Adipocyte (in vitro differentiated cells): ENCODE data around the gene MAP4K4.
A peak's percentile ranks its signal among the peaks of the same experiment; 100 is the strongest.

Experiments
- DNase-seq: peaks from one replicate; pipeline ENCODE4 v3.0.0-alpha.2; 2015; ENCODE audit warnings: low read depth
- H3K27me3 ChIP-seq: replicated peaks from 2 replicates; pipeline ENCODE4 v1.7.0; 2013; ENCODE audit warnings: mild to moderate bottlenecking, low read length, moderate library complexity; ENCODE audit not compliant: control insufficient read depth, insufficient read depth
- H3K36me3 ChIP-seq: 2 replicates; pipeline ENCODE4 v1.7.0; 2013; ENCODE audit warnings: low read length, mild to moderate bottlenecking, moderate library complexity; ENCODE audit not compliant: control insufficient read depth, insufficient read depth, severe bottlenecking
- H3K4me1 ChIP-seq: 2 replicates; pipeline ENCODE4 v1.7.0; 2013; ENCODE audit warnings: mild to moderate bottlenecking, low read length, moderate library complexity; ENCODE audit not compliant: control insufficient read depth, insufficient read depth
- H3K4me3 ChIP-seq: 2 replicates; pipeline ENCODE4 v1.7.0; 2013; ENCODE audit warnings: mild to moderate bottlenecking, low read length, moderate library complexity
- H3K9ac ChIP-seq: 2 replicates; pipeline ENCODE4 v1.7.0; 2013; ENCODE audit warnings: mild to moderate bottlenecking, low read length, moderate library complexity
- H3K9me3 ChIP-seq: 2 replicates; pipeline ENCODE4 v1.7.0; 2013; ENCODE audit warnings: mild to moderate bottlenecking, low read length, moderate library complexity; ENCODE audit not compliant: control insufficient read depth

Gene MAP4K4

DNA sequence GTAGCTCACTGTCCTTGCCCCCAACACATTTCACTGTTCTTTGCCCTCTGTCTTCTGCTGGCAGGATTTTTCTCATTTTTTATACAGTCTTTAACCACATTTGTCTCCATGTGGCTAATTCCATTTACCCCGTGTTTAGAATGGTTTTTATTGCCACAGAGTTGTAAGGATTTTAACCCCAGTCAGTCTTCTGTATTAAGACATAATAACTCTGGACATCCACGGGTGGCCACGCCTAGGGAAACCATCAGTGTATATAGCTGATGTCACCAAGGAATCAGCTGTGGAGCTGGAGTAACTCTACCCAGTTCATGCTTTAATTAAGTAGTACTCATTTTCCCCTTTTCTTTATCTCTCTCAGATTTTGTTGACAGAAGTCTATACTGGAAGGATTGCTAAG, 139.8 kb downstream of the MAP4K4 start:
- Histone ChIP-seq H3K9ac (no peak overlapping the region), H3K4me1 (peaks cover 5% of the 10 kb centered on the region), H3K9me3 (no peaks in the 10 kb centered on the region), H3K4me3 (no peak overlapping the region), H3K36me3 (peaks cover 94% of the 10 kb centered on the region), H3K27me3 (no peaks in the 10 kb centered on the region)
- peak; percentile 53 for DNase-seq

GRCh38 chr2:101841679-101842327, 144.3 kb downstream of the MAP4K4 start:
- no peak overlapping the region for H3K4me3 ChIP-seq
- no peak overlapping the region for H3K9ac ChIP-seq
- H3K9me3 ChIP-seq, result no peaks in the 10 kb centered on the region

GRCh38 chr2:101842471-101842870, 145.0 kb downstream of the MAP4K4 start:
- H3K27me3 ChIP-seq, result no peaks in the 10 kb centered on the region
- H3K36me3 ChIP-seq, result peaks cover 93% of the 10 kb centered on the region
- DNase-seq, result no peak
- no peak overlapping the region for H3K9ac ChIP-seq
- H3K4me3 ChIP-seq, result no peak overlapping the region
- peaks cover 29% of the 10 kb centered on the region for H3K4me1 ChIP-seq
- no peaks in the 10 kb centered on the region for H3K9me3 ChIP-seq

More at GRCh38 chr2:101841679-101842327, 144.3 kb downstream of the MAP4K4 start:
- H3K27me3 ChIP-seq, result no peaks in the 10 kb centered on the region
- H3K4me1 ChIP-seq, result peaks cover 33% of the 10 kb centered on the region
- peaks cover 93% of the 10 kb centered on the region for H3K36me3 ChIP-seq
- no peak for DNase-seq

GRCh38 chr2:101843048-101843447, 145.5 kb downstream of the MAP4K4 start:
- peak; percentile 54 for DNase-seq
- Histone ChIP-seq H3K9me3 (no peaks in the 10 kb centered on the region), H3K4me3 (no peak overlapping the region), H3K27me3 (no peaks in the 10 kb centered on the region), H3K4me1 (peaks cover 29% of the 10 kb centered on the region), H3K36me3 (peaks cover 93% of the 10 kb centered on the region), H3K9ac (no peak overlapping the region)

DNA sequence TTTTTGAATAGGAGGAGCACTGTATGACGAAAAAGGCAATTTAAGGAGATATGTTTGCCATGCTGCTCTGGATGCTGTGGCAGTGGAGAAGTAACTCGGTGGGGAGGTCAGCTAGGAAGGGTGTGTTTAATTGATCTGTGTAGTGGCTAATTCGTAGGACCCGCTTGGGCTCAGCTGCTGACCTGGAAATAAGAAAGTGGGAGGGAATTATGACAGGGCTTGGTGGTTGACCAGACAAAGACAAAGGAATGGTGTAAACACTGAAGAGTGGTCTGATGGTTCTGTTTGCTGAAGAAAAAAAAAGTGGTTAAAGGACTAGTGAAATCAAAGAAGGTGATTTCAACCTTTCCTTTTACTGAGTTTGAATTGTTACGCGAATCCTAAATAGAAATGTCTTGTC, 146.0 kb downstream of the MAP4K4 start:
- H3K36me3 ChIP-seq, result peaks cover 93% of the 10 kb centered on the region

DNA sequence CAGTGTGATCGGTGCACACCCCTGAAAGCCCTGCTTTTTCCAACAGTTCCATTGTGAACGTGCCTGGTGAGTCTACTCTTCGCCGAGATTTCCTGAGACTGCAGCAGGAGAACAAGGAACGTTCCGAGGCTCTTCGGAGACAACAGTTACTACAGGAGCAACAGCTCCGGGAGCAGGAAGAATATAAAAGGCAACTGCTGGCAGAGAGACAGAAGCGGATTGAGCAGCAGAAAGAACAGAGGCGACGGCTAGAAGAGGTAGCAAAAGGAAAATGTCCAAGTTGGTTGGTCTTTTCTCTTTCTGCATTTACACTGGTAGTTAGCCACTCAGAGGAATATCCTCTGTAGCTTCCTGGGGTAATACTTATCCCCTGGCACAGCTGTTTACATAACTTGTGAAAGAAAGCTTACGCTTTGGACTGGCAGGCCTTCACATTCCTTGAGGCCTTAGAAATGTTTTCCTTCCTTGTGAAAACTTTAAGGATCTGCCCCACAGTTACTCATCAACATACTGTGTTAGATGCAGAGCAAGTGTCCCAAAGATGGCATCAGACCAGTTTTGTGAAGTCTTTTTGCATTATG, 146.6 kb downstream of the MAP4K4 start:
- DNase-seq, result peak; percentile 86
- Histone ChIP-seq H3K9me3 (no peaks in the 10 kb centered on the region), H3K36me3 (peaks cover 93% of the 10 kb centered on the region), H3K4me1 (peaks cover 38% of the 10 kb centered on the region), H3K9ac (no peak overlapping the region), H3K27me3 (no peaks in the 10 kb centered on the region), H3K4me3 (no peak overlapping the region)

More for the DNA sequence above, 146.0 kb downstream of the MAP4K4 start:
- Histone ChIP-seq H3K27me3 (no peaks in the 10 kb centered on the region), H3K4me1 (peaks cover 32% of the 10 kb centered on the region), H3K9me3 (no peaks in the 10 kb centered on the region), H3K4me3 (no peak overlapping the region), H3K9ac (no peak overlapping the region)
- DNase-seq, result no peak

DNA sequence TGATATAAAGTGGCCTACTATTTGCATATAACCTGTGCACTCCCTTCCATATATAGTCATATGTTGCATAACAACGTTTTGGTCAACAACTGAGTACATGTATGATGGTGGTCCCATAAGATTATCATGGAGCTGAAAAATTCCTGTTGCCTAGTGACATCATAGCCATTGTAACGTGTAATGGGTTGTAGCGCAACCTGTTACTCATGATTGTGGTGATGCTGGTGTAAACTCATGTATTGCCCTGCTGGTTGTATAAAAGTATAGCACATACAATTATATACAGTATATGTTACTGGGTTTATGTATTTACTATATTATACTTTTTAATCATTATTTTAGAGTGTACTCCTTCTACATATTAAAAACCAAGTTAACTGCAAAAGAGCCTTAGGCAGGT, 149.5 kb downstream of the MAP4K4 start:
- H3K9me3 ChIP-seq, result no peaks in the 10 kb centered on the region
- peaks cover 75% of the 10 kb centered on the region for H3K36me3 ChIP-seq
- H3K9ac ChIP-seq, result no peak overlapping the region
- H3K27me3 ChIP-seq, result no peaks in the 10 kb centered on the region
- no peak overlapping the region for H3K4me3 ChIP-seq
- no peak for DNase-seq
- peaks cover 55% of the 10 kb centered on the region for H3K4me1 ChIP-seq

DNA sequence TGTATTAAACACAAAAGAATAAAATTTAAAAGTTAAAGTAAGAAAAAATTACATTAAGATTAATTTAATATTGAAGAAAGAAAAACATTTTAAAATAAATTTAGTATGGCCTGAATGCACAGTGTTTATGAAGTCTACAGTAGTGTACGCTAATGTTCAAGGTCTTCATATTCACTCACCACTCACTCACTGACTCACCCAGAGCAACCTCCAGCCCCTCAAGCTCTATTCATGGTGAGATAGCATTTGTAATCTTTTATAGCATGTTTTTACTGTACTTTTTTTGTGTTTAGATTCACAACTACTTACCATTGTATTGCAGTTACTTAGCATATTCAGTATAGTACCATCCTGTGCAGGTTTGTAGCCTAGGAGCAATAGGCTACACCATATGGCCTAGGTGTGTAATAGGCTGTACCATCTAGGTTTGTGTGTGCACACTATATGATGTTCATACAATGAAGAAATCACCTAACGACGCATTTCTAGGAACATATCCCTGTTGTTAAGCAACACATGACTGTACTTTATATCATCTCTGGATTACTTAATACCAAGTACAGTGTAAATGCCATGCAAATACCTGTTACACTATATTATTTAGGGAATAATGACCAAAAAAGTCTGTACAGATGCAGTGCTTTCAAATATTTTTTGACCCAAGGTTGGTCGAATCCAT, 150.3 kb downstream of the MAP4K4 start:
- H3K36me3 ChIP-seq, result peaks cover 75% of the 10 kb centered on the region
- no peaks in the 10 kb centered on the region for H3K27me3 ChIP-seq
- no peaks in the 10 kb centered on the region for H3K9me3 ChIP-seq

GRCh38 chr2:101848769-101849410, 151.4 kb downstream of the MAP4K4 start:
- peaks cover 82% of the 10 kb centered on the region for H3K36me3 ChIP-seq

More for the DNA sequence above, 150.3 kb downstream of the MAP4K4 start:
- H3K9ac ChIP-seq, result no peak overlapping the region
- H3K4me1 ChIP-seq, result peaks cover 49% of the 10 kb centered on the region
- no peak for DNase-seq
- no peak overlapping the region for H3K4me3 ChIP-seq

GRCh38 chr2:101850450-101850849, 152.9 kb downstream of the MAP4K4 start:
- Histone ChIP-seq H3K4me3 (no peak overlapping the region), H3K4me1 (peaks cover 32% of the 10 kb centered on the region), H3K36me3 (peaks cover 80% of the 10 kb centered on the region), H3K9me3 (no peaks in the 10 kb centered on the region), H3K9ac (no peak overlapping the region), H3K27me3 (no peaks in the 10 kb centered on the region)
- no peak for DNase-seq

More at GRCh38 chr2:101848769-101849410, 151.4 kb downstream of the MAP4K4 start:
- Histone ChIP-seq H3K9ac (peak overlapping the region; percentile 21), H3K4me1 (peaks cover 38% of the 10 kb centered on the region), H3K27me3 (no peaks in the 10 kb centered on the region), H3K4me3 (no peak overlapping the region), H3K9me3 (no peaks in the 10 kb centered on the region)
- DNase-seq, result no peak

- H3K27me3 ChIP-seq, result no peaks in the 10 kb centered on the region
- H3K4me1 ChIP-seq, result peaks cover 32% of the 10 kb centered on the region
- H3K9me3 ChIP-seq, result no peaks in the 10 kb centered on the region
- H3K36me3 ChIP-seq, result peaks cover 80% of the 10 kb centered on the region
- H3K9ac ChIP-seq, result no peak overlapping the region
- no peak for DNase-seq
- no peak overlapping the region for H3K4me3 ChIP-seq
Observed at GRCh38 chr2:101850991-101851390, 153.5 kb downstream of the MAP4K4 start.
